ENCODE data around the gene TMEM170A. TPM values are rescaled to one million over a fixed set of nuclear protein-coding genes. Genes with fewer than 3 reads are reported as not detected.
"Not testable (repeated sequence)": the region's sequence is repeated elsewhere in the genome, so short reads cannot be mapped to it uniquely, and the experiment has no call there.

TMEM170A gene
- total RNA-seq, 2 donors from 2014 or later: 21.8 to 33.5 TPM

- DNase-seq (ENCODE audit: low spot score in 2 of 2): no peak
- Mint-ChIP-seq H3K9me3 (no peaks in the 10 kb centered on the region), H3K27ac (peak overlapping the region; percentile 81 to 99), H3K36me3 (peaks cover 5 to 18% of the 10 kb centered on the region in 2 donors)
- peak; percentile 17 to 37 for ATAC-seq
Observed at GRCh38 chr16:75462806-75463205, 1.7 kb downstream of the TMEM170A start.

GRCh38 chr16:75461575-75461974 lies 2.9 kb downstream of the TMEM170A start:
- no peaks in the 10 kb centered on the region for H3K9me3 Mint-ChIP-seq
- ATAC-seq (no peak), DNase-seq (ENCODE audit: low spot score in 2 of 2) (no peak)
- H3K27ac Mint-ChIP-seq: no peak overlapping the region
- peaks cover 5 to 18% of the 10 kb centered on the region in 2 donors for H3K36me3 Mint-ChIP-seq

GRCh38 chr16:75460446-75460845 lies 4.0 kb downstream of the TMEM170A start:
- ATAC-seq: no peak
- no peaks in the 10 kb centered on the region for H3K9me3 Mint-ChIP-seq
- H3K27ac Mint-ChIP-seq: peak overlapping the region; percentile 12 to 36
- peak in 1 of 2 donors; percentile 26 for DNase-seq (ENCODE audit: low spot score in 2 of 2)
- peaks cover 5 to 18% of the 10 kb centered on the region in 2 donors for H3K36me3 Mint-ChIP-seq

- Mint-ChIP-seq H3K9me3 (no peaks in the 10 kb centered on the region), H3K27ac (peak overlapping the region; percentile 12 to 36), H3K36me3 (peaks cover 5 to 18% of the 10 kb centered on the region in 2 donors)
- no peak for ATAC-seq
- peak in 1 of 2 donors; percentile 31 for DNase-seq (ENCODE audit: low spot score in 2 of 2)
Observed at GRCh38 chr16:75459691-75460090, 4.8 kb downstream of the TMEM170A start.

GRCh38 chr16:75458439-75458838 lies 6.0 kb downstream of the TMEM170A start:
- Mint-ChIP-seq H3K36me3 (peaks cover under 1 to 14% of the 10 kb centered on the region in 2 donors), H3K9me3 (no peaks in the 10 kb centered on the region), H3K27ac (no peak overlapping the region)
- no peak for DNase-seq (ENCODE audit: low spot score in 2 of 2)
- ATAC-seq: no peak

- Mint-ChIP-seq H3K27ac (no peak overlapping the region), H3K36me3 (peaks cover 0 to 13% of the 10 kb centered on the region in 2 donors), H3K9me3 (no peaks in the 10 kb centered on the region)
- no peak for ATAC-seq
- no peak for DNase-seq (ENCODE audit: low spot score in 2 of 2)
Observed at GRCh38 chr16:75458029-75458428, 6.5 kb downstream of the TMEM170A start.

GRCh38 chr16:75457485-75458021 lies 6.9 kb downstream of the TMEM170A start:
- Mint-ChIP-seq H3K36me3 (peaks cover 0 to 13% of the 10 kb centered on the region in 2 donors), H3K9me3 (no peaks in the 10 kb centered on the region), H3K27ac (peak overlapping the region in 1 of 2 donors; percentile 65)
- ATAC-seq (no peak), DNase-seq (ENCODE audit: low spot score in 2 of 2) (peak in 1 of 2 donors; percentile 18)

- Mint-ChIP-seq H3K27ac (no peak overlapping the region), H3K36me3 (peaks cover 0 to 13% of the 10 kb centered on the region in 2 donors), H3K9me3 (no peaks in the 10 kb centered on the region)
- DNase-seq (ENCODE audit: low spot score in 2 of 2) (no peak), ATAC-seq (no peak)
Observed at GRCh38 chr16:75456971-75457370, 7.5 kb downstream of the TMEM170A start.

- H3K9me3 Mint-ChIP-seq; H3K27ac Mint-ChIP-seq; DNase-seq (ENCODE audit: low spot score in 2 of 2); ATAC-seq: not testable (repeated sequence)
- peaks cover 0 to 13% of the 10 kb centered on the region in 2 donors for H3K36me3 Mint-ChIP-seq
Observed at GRCh38 chr16:75456486-75456885, 8.0 kb downstream of the TMEM170A start.

- DNase-seq (ENCODE audit: low spot score in 2 of 2) (no peak), ATAC-seq (no peak)
- peaks cover 0 to 11% of the 10 kb centered on the region in 2 donors for H3K36me3 Mint-ChIP-seq
- no peak overlapping the region for H3K27ac Mint-ChIP-seq
- H3K9me3 Mint-ChIP-seq: no peaks in the 10 kb centered on the region
Observed at GRCh38 chr16:75455677-75456076, 8.8 kb downstream of the TMEM170A start.

- Mint-ChIP-seq H3K27ac (peak overlapping the region; percentile 9 to 60), H3K9me3 (no peaks in the 10 kb centered on the region), H3K36me3 (no peaks in the 10 kb centered on the region)
- DNase-seq (ENCODE audit: low spot score in 2 of 2): no peak
- no peak for ATAC-seq
Observed at GRCh38 chr16:75452464-75453190, 11.9 kb downstream of the TMEM170A start.

- no peaks in the 10 kb centered on the region for H3K9me3 Mint-ChIP-seq
- no peaks in the 10 kb centered on the region for H3K36me3 Mint-ChIP-seq
- ATAC-seq: no peak
Observed at GRCh38 chr16:75446416-75446815, 18.1 kb downstream of the TMEM170A start.

GRCh38 chr16:75445298-75445697 lies 19.2 kb downstream of the TMEM170A start:
- ATAC-seq: no peak
- DNase-seq (ENCODE audit: low spot score in 2 of 2): no peak
- H3K9me3 Mint-ChIP-seq: no peaks in the 10 kb centered on the region
- H3K36me3 Mint-ChIP-seq: no peaks in the 10 kb centered on the region
- no peak overlapping the region for H3K27ac Mint-ChIP-seq

More at GRCh38 chr16:75446416-75446815, 18.1 kb downstream of the TMEM170A start:
- no peak overlapping the region for H3K27ac Mint-ChIP-seq
- DNase-seq (ENCODE audit: low spot score in 2 of 2): no peak

- Mint-ChIP-seq H3K9me3 (no peaks in the 10 kb centered on the region), H3K27ac (no peak overlapping the region), H3K36me3 (no peaks in the 10 kb centered on the region)
- DNase-seq (ENCODE audit: low spot score in 2 of 2) (no peak), ATAC-seq (no peak)
Observed at GRCh38 chr16:75443298-75443697, 21.2 kb downstream of the TMEM170A start.

GRCh38 chr16:75433732-75434413 lies 30.6 kb downstream of the TMEM170A start:
- peak; percentile 76 to 80 for ATAC-seq
- Mint-ChIP-seq H3K9me3 (peaks cover 0 to 7% of the 10 kb centered on the region in 2 donors), H3K27ac (peak overlapping the region; percentile 95 to 98), H3K36me3 (peaks cover 17 to 27% of the 10 kb centered on the region in 2 donors)
- DNase-seq (ENCODE audit: low spot score in 2 of 2): peak in 1 of 2 donors; percentile 61

GRCh38 chr16:75432828-75433731 lies 31.4 kb downstream of the TMEM170A start, which contains the start of gene CFDP1:
TSS of gene CFDP1 (minus strand) at chr16:75433503. CDS start at chr16:75433352, 151 bp downstream.
- peak within 1 kb of the TSS; percentile 95 to 98 for H3K27ac Mint-ChIP-seq
- DNase-seq (ENCODE audit: low spot score in 2 of 2): peak; percentile 95 to 97
- H3K9me3 Mint-ChIP-seq: peaks cover 0 to 7% of the 10 kb centered on the region in 2 donors
- peaks cover 17 to 34% of the 10 kb centered on the region in 2 donors for H3K36me3 Mint-ChIP-seq
- ATAC-seq: peak; percentile 95
